ENCODE results near the gene FAM24A. TPM values are rescaled to one million over a fixed set of nuclear protein-coding genes. Genes with fewer than 3 reads are reported as not detected.
"Not testable (repeated sequence)": the region's sequence is repeated elsewhere in the genome, so short reads cannot be mapped to it uniquely, and the experiment has no call there.

FAM24A gene
- total RNA-seq, 4 donors from 2014 or later: not detected

GRCh38 chr10:122882766-122883165 lies 27.6 kb upstream of the FAM24A start:
- no peak overlapping the region for H3K4me3 ChIP-seq
- H3K36me3 ChIP-seq: no peaks in the 10 kb centered on the region
- TF ChIP-seq POLR2A (IDR thresholded peaks at IDR 0.05) (no peak), CTCF (IDR thresholded peaks at IDR 0.05) (no peak)
- no peaks in the 10 kb centered on the region for H3K9me3 ChIP-seq
- H3K4me1 ChIP-seq: peaks cover 0 to 13% (median 0%) of the 10 kb centered on the region in 4 donors
- H3K27me3 ChIP-seq: no peaks in the 10 kb centered on the region
- no peak for DNase-seq
- H3K27ac ChIP-seq: no peak overlapping the region

GRCh38 chr10:122884166-122884565 lies 26.2 kb upstream of the FAM24A start:
- TF ChIP-seq CTCF (IDR thresholded peaks at IDR 0.05): no peak
- no peak for TF ChIP-seq POLR2A (IDR thresholded peaks at IDR 0.05)

GRCh38 chr10:122894261-122894944 lies 16.0 kb upstream of the FAM24A start:
- TF ChIP-seq POLR2A (IDR thresholded peaks at IDR 0.05) (no peak), CTCF (IDR thresholded peaks at IDR 0.05) (no peak)
- no peak for DNase-seq
- Histone ChIP-seq H3K36me3 (no peaks in the 10 kb centered on the region), H3K4me3 (no peak overlapping the region), H3K27me3 (no peaks in the 10 kb centered on the region), H3K9me3 (no peaks in the 10 kb centered on the region), H3K4me1 (no peaks in the 10 kb centered on the region), H3K27ac (no peak overlapping the region)

More at GRCh38 chr10:122884166-122884565, 26.2 kb upstream of the FAM24A start:
- H3K4me3 ChIP-seq: no peak overlapping the region
- no peaks in the 10 kb centered on the region for H3K27me3 ChIP-seq
- H3K27ac ChIP-seq: no peak overlapping the region
- peaks cover 0 to 4% (median 0%) of the 10 kb centered on the region in 4 donors for H3K4me1 ChIP-seq
- H3K36me3 ChIP-seq: no peaks in the 10 kb centered on the region
- H3K9me3 ChIP-seq: no peaks in the 10 kb centered on the region
- no peak for DNase-seq

- not testable (repeated sequence) for H3K27me3 ChIP-seq, H3K4me3 ChIP-seq, H3K27ac ChIP-seq, H3K9me3 ChIP-seq, H3K4me1 ChIP-seq, H3K36me3 ChIP-seq, DNase-seq
Observed at GRCh38 chr10:122903861-122904260, 6.5 kb upstream of the FAM24A start.

GRCh38 chr10:122911889-122912484 lies 1.6 kb downstream of the FAM24A start:
- Histone ChIP-seq H3K4me3 (no peak overlapping the region), H3K4me1 (no peaks in the 10 kb centered on the region), H3K27me3 (no peaks in the 10 kb centered on the region), H3K9me3 (no peaks in the 10 kb centered on the region), H3K27ac (no peak overlapping the region), H3K36me3 (no peaks in the 10 kb centered on the region)
- TF ChIP-seq CTCF (IDR thresholded peaks at IDR 0.05) (no peak), POLR2A (IDR thresholded peaks at IDR 0.05) (no peak)
- DNase-seq: no peak

GRCh38 chr10:122915700-122916099 lies 5.3 kb downstream of the FAM24A start:
- Histone ChIP-seq H3K4me3 (no peak overlapping the region), H3K4me1 (no peaks in the 10 kb centered on the region), H3K27ac (no peak overlapping the region), H3K27me3 (no peaks in the 10 kb centered on the region), H3K9me3 (no peaks in the 10 kb centered on the region), H3K36me3 (no peaks in the 10 kb centered on the region)
- TF ChIP-seq POLR2A (IDR thresholded peaks at IDR 0.05) (no peak), CTCF (IDR thresholded peaks at IDR 0.05) (no peak)
- no peak for DNase-seq

All from Peyer's patch (tissue), 4 donors.